Thoracic aorta (tissue), 2 donors: ENCODE measurements around the gene EPHA8. TPM values are rescaled to one million over a fixed set of nuclear protein-coding genes. Genes with fewer than 3 reads are reported as not detected.

Source experiments
- ATAC-seq: fragments of 150-250 bp; one replicate; pipeline ENCODE4 v1.8.0; 2017; ENCODE audit warnings: low read depth; ENCODE audit not compliant: insufficient number of reproducible peaks, low FRiP score
- DNase-seq: peaks from one replicate; pipeline ENCODE4 v3.0.0-alpha.2; 2020; ENCODE audit warnings: low spot score
- H3K27ac ChIP-seq, 2 donors: fragments of 200-600 bp; sonication (generic); 1 replicate in 1 of 2; 2 replicates in 1 of 2; pipeline ENCODE4 v1.5.1; 2016; ENCODE audit warnings: mild to moderate bottlenecking in 2 of 2, moderate library complexity in 2 of 2
- H3K27me3 ChIP-seq: fragments of 200-600 bp; sonication (generic); replicated peaks from 2 replicates; pipeline ENCODE4 v1.6.0; 2016; ENCODE audit warnings: mild to moderate bottlenecking; ENCODE audit not compliant: insufficient read depth
- H3K36me3 ChIP-seq: fragments of 200-600 bp; sonication (generic); one replicate; pipeline ENCODE4 v1.5.1; 2016
- H3K4me1 ChIP-seq, 2 donors: fragments of 200-600 bp; sonication (generic); 1 replicate in 1 of 2; 2 replicates in 1 of 2; pipeline versions ENCODE4 v1.5.1 to v1.6.0; 2016; ENCODE audit warnings: low read depth in 2 of 2, mild to moderate bottlenecking in 1 of 2; ENCODE audit not compliant: control insufficient read depth in 1 of 2
- H3K4me3 ChIP-seq: fragments of 200-600 bp; sonication (generic); 2 replicates; pipeline ENCODE4 v1.5.1; 2016; ENCODE audit warnings: mild to moderate bottlenecking
- H3K9me3 ChIP-seq: fragments of 200-600 bp; sonication (generic); 2 replicates; pipeline ENCODE4 v1.5.1; 2016
- total RNA-seq, 2 donors: library from RNA; depleted of rRNA; stranded (reverse); fragments of >200 nt; gene quantifications; one replicate each; pipeline versions ENCODE4 v1.1.0 to v1.2.3, GENCODE V29; 2016
- TF ChIP-seq, protein P1 (sequence below): fragments of 200-600 bp; sonication (generic); IDR thresholded peaks from one replicate; pipeline ENCODE4 v1.5.1; 2019; ENCODE audit warnings: antibody characterized with exemption

EPHA8 gene
- total RNA-seq, 2 donors from 2014 or later, result not detected

DNA sequence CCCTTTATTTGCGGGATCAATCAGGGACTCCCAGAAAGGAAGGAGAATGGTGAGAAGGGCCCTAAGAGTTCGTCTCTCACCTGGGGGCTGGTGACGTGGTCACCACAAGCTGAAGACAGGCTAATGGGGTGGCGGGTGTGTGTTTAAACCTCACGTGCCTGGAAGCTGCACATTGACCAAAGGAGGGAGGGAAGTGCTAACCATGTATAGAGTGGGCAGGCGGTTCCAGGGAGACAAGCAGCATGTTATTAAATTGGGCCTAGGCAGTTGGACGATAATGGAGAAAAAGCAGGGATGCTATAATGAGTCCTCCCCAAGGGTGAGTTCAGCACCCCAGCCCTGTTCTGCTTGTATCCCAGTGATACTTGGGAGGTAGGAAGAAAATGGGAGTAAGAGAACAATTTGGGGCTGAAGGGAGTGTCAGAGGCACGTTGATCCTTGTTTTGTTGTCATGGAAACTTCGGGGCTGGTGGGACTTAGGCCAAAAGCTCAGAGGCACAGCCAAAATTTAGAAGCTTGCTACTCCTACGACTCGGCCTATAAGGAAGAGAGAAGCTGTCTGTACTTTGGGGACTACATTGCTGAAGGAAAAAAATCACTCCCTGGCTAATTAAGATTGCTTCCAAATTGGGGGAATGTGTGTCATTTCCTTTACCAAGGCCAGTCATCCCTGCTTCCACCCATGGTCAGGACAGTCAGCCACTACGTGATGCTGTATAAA lies 33.2 kb upstream of the EPHA8 start:
- Histone ChIP-seq H3K4me3 (no peak overlapping the region), H3K27ac (peak overlapping the region; percentile 87), H3K36me3 (peaks cover 25% of the 10 kb centered on the region), H3K9me3 (no peaks in the 10 kb centered on the region), H3K27me3 (no peaks in the 10 kb centered on the region), H3K4me1 (peaks cover 15 to 23% of the 10 kb centered on the region in 2 donors)
- ATAC-seq (peak; percentile 79), DNase-seq (no peak)
- TF ChIP-seq, protein P1, sequence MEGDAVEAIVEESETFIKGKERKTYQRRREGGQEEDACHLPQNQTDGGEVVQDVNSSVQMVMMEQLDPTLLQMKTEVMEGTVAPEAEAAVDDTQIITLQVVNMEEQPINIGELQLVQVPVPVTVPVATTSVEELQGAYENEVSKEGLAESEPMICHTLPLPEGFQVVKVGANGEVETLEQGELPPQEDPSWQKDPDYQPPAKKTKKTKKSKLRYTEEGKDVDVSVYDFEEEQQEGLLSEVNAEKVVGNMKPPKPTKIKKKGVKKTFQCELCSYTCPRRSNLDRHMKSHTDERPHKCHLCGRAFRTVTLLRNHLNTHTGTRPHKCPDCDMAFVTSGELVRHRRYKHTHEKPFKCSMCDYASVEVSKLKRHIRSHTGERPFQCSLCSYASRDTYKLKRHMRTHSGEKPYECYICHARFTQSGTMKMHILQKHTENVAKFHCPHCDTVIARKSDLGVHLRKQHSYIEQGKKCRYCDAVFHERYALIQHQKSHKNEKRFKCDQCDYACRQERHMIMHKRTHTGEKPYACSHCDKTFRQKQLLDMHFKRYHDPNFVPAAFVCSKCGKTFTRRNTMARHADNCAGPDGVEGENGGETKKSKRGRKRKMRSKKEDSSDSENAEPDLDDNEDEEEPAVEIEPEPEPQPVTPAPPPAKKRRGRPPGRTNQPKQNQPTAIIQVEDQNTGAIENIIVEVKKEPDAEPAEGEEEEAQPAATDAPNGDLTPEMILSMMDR, result no peak

DNA sequence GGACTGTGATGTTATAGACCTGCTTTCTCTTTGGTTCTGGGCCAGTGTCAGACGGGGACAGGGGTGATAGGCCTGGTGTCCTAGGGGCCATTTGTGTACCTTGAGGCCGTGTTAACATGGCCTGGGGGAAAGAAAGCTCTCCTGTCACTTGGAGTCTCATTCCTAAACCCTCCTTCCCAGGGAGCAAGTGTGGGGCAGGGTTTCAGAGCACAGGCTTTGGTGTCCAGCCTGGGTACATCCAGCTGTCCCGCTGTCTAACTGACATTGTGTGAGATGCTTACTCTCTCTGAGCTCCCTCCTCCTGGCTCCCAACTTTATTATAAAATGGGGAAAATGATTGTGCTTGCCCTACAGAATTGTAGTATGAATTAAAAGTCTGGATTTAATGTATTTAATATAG lies 32.6 kb upstream of the EPHA8 start:
- ATAC-seq (no peak), DNase-seq (no peak)
- TF ChIP-seq, protein P1, result no peak
- Histone ChIP-seq H3K27ac (peak overlapping the region; percentile 87), H3K4me1 (peaks cover 15 to 23% of the 10 kb centered on the region in 2 donors), H3K27me3 (no peaks in the 10 kb centered on the region), H3K36me3 (peaks cover 18% of the 10 kb centered on the region), H3K4me3 (no peak overlapping the region), H3K9me3 (no peaks in the 10 kb centered on the region)

DNA sequence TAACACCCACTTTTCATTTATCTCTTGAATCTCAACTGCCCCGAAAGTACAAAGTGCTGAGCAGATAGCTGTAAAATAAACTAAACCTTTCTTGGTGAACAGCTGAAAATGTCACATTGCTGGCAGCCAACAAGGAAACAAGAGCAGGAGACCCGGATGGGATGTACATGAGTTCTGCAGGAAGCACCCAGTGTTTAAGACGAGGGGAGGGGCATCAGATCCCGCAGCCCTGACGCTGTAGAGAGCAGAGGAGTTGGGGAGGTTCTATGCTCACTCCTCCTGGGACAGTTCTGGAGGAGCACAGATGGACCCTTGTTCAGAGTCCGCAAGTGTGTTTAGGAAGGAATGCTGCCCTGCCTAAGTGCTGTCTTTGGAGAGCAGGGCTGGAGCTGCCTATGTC lies 32.0 kb upstream of the EPHA8 start:
- DNase-seq (no peak), ATAC-seq (no peak)
- Histone ChIP-seq H3K4me1 (peaks cover 15 to 23% of the 10 kb centered on the region in 2 donors), H3K27me3 (no peaks in the 10 kb centered on the region), H3K27ac (peak overlapping the region; percentile 87), H3K36me3 (peaks cover 13% of the 10 kb centered on the region), H3K9me3 (no peaks in the 10 kb centered on the region), H3K4me3 (no peak overlapping the region)
- TF ChIP-seq, protein P1, result no peak

DNA sequence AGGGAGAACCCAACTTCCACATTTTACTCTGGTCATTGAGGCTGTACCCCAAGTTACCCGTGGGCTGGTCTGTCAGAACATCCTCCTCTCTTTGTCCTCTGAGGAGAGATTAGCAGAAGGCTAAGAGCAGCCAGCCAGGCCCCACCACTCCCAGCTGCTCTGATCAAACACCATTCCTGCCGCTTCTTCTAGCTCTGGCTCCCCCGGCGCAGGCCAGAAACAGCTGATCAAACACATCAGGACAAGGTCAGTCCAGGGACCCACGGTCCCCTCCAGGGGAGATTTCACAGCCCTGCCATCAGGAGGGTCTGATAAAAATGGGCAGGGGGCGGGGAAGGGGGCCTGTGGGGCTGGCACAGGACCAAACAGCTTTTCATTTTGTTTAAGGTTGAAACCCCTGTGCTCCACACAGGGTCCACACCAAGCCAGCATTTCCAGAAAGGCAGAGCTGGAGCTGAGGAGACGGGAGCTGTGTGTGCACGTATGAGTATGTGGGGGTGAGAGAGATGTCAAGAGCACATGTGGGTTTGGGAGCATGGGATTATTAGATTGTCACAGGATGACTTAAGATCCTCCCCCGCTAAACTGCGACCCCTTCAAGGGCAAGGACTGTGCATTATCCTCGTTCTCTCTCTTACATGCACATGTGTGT lies 29.9 kb upstream of the EPHA8 start:
- Histone ChIP-seq H3K27ac (no peak overlapping the region), H3K4me3 (no peak overlapping the region), H3K27me3 (no peaks in the 10 kb centered on the region), H3K4me1 (peaks cover 15 to 23% of the 10 kb centered on the region in 2 donors), H3K9me3 (no peaks in the 10 kb centered on the region), H3K36me3 (no peaks in the 10 kb centered on the region)
- ATAC-seq (no peak), DNase-seq (no peak)
- TF ChIP-seq, protein P1, result no peak

DNA sequence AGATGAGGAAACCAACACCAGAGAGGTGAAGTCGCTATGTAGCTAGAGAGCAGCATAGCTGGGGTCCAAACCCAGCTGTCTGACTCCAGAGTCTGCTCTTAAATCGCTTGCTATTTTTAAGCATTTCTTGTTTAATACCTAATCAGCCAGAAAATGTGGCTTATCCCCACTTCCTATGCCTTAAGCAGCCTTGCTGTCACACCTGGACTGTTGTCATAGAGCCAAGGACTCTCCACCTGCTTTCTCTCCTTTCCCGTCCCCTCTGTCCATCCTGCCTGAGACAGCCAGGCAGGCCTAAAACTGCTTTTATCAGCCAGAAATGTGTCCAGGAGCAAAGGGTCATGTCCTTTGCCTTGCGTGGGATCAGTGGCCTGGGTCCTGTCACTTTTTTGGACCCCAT lies 28.3 kb upstream of the EPHA8 start:
- Histone ChIP-seq H3K9me3 (no peaks in the 10 kb centered on the region), H3K27me3 (no peaks in the 10 kb centered on the region), H3K4me3 (no peak overlapping the region), H3K36me3 (no peaks in the 10 kb centered on the region), H3K27ac (no peak overlapping the region), H3K4me1 (peaks cover 12 to 20% of the 10 kb centered on the region in 2 donors)
- TF ChIP-seq, protein P1, result no peak
- ATAC-seq, result no peak
- no peak for DNase-seq
